GM18511 (cell line): ENCODE data around the gene GLT8D2.

Source experiments
- ATAC-seq: cut with Tn5 transposase; IDR thresholded peaks from one replicate; pipeline ENCODE4 v1.9.1; 2021; ENCODE audit warnings: mild to moderate bottlenecking, moderate library complexity; ENCODE audit not compliant: unreplicated experiment

The GLT8D2 gene, protein sequence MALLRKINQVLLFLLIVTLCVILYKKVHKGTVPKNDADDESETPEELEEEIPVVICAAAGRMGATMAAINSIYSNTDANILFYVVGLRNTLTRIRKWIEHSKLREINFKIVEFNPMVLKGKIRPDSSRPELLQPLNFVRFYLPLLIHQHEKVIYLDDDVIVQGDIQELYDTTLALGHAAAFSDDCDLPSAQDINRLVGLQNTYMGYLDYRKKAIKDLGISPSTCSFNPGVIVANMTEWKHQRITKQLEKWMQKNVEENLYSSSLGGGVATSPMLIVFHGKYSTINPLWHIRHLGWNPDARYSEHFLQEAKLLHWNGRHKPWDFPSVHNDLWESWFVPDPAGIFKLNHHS

GRCh38 chr12:104049903-104050356, at the start of gene GLT8D2:
TSS of gene GLT8D2 (minus strand) at chr12:104050187. CDS start at chr12:104019648, 30,539 bp downstream.
- ATAC-seq = no peak

GRCh38 chr12:104097954-104098353, 48.0 kb upstream of the GLT8D2 start:
- ATAC-seq = no peak

DNA sequence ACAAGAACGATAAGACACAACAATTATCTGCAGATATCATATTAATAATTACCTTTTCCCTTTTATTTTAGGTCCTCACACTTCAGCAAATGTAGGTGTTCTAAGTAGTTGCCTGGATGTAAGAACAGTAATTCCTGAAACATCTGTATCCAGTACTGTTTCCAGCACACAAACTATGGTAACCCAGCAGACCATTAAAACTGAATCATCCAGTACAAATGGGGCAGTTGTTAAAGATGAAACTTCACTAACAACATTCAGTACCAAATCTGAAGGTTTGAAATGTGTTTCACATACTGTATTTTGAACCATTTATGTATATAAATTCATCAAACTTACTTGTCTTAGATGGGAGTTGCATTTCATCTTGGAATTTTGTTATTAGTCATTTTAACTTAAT, 45.3 kb upstream of the GLT8D2 start:
- ATAC-seq = no peak

DNA sequence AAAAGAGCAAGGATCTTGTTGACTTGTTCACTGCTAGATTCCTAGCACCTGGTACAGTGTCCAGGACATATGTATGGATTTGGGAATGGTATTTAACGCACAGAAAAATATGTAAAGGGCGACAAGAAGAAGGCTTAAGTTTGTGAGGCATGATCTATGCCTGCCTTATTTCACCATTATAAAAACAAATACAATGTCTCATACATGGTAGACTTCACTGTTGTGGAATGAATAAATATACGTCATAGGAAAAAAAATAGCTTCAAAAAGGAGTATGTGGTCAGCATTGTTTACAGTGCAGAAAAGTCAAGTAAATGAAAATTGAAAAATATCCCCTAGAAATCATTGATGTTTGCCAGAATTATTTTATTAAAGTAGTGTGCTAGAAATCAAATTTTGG, 44.3 kb upstream of the GLT8D2 start:
- ATAC-seq = no peak

DNA sequence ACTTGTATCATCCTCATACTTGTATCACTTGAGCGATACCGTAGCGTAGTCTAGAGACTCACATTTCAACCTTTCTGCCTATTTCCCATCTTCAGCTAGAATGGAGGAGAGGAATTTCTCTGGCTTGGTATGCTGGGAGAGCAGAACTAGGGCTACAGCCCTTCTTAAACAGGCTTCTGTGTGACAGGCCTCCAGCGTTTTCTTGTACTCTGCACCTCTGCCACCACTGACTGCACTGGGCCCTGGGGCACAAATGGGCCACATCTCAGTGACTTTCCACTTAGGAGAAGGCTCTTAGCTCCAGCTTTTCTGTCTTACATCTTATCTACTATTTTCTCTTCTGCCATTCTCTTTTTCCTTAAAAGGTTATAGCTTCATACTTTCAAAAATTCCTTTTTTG, 41.1 kb upstream of the GLT8D2 start:
- no peak for ATAC-seq

- no peak for ATAC-seq
These were observed 40.7 kb upstream of the GLT8D2 start for GRCh38 chr12:104090685-104091084.

- ATAC-seq = peak; percentile 68
These were observed 33.9 kb upstream of the GLT8D2 start for GRCh38 chr12:104083769-104084475.

- ATAC-seq = no peak
These were observed 30.8 kb upstream of the GLT8D2 start for GRCh38 chr12:104080764-104081163.

- no peak for ATAC-seq
These were observed 29.0 kb upstream of the GLT8D2 start for GRCh38 chr12:104079024-104079423.

- ATAC-seq = no peak
These were observed 23.7 kb upstream of the GLT8D2 start for GRCh38 chr12:104073699-104074098.

- ATAC-seq = no peak
These were observed 22.1 kb upstream of the GLT8D2 start for GRCh38 chr12:104072099-104072498.

GRCh38 chr12:104064842-104065427, 14.9 kb upstream of the GLT8D2 start:
- peak; percentile 23 for ATAC-seq

DNA sequence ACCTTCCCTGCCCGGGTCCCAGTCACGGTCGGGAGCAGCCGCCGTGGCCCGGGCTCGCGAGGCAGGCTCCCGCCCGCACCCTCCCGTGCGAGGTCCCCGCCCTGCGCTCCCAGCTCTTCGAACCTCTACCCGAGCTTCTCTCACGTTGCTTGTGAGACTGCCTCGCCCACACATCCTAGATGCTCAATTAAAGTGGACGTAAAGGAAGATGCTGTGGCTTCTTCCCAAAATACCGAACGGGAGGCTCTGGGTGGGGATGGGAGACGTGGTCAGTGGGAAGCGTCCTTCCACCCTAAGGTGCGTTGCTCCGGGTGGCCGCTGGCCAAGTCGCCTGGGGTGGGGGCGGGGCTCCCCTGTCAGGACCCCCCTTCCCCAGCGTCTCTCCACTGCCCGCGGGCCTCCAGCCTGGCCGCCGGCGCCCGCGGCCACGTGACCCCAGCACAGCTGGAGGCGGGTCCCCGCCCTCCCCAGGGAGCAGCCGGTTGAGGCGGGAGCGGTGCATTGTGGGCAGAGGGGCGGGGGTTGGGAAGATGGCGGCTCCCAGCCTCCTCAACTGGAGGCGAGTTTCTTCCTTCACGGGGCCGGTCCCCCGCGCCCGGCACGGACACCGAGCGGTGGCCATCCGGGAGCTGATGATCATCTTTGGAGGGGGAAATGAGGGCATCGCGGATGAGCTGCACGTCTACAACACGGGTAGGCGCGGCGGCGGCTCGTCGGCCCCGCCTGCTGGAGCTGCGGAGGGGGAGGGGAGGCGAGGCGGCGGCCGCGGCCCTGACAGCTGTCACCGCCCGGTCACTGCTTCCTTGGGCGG, 14.2 kb upstream of the GLT8D2 start, which contains the start of gene HCFC2:
Gene HCFC2, plus strand, starts transcription at position 501 of the 811 bp plus-strand sequence. Its CDS starts 30 bp downstream, at position 531.
- peak; percentile 89 for ATAC-seq

DNA sequence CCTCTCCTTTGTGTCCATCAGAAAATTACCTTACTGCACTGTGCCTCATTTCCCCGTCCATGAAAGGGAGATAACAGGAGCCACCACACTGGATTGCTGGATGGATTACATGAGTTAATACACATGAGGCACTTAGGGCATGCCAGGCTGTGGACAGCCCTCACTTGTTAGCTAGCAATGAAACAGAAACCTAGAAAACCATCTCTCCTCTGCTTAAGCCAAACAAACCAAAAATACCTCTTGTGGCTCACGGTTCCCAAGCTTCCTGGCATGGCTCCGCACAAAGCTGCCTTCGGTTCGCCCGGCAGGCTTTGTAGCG, 13.7 kb upstream of the GLT8D2 start:
- ATAC-seq = peak; percentile 50

GRCh38 chr12:104060791-104061190, 10.8 kb upstream of the GLT8D2 start:
- no peak for ATAC-seq

GRCh38 chr12:104059963-104060362, 10.0 kb upstream of the GLT8D2 start:
- no peak for ATAC-seq

- ATAC-seq = no peak
These were observed 8.8 kb upstream of the GLT8D2 start for GRCh38 chr12:104058802-104059201.

- no peak for ATAC-seq
These were observed 7.8 kb upstream of the GLT8D2 start for GRCh38 chr12:104057771-104058197.

DNA sequence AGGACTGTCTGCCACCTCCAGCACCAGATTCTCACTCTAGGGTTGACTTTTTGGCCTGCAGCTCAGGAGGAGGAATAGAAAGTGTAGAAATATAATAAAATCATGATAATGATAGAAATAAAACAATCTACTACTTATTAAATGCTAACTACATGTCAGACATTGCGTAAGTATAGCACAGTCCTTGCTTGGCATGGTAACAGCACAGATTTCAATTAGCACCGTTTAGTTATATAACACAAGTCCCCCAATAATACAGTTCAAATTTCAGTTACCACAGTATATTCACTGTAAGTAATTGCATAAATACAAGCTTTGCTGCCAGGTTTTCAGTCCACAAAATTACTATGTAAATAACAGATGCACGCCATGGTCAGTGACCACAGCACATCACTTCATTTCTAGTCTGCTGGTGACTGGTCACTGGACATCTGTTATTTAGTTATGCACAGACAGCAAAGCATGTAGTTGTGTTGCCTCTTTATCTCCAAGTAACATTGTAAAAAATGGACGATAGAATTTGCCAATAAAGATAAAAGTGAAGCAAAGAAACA, 6.5 kb upstream of the GLT8D2 start:
- ATAC-seq = no peak

GRCh38 chr12:104055686-104056388, 5.8 kb upstream of the GLT8D2 start:
- no peak for ATAC-seq
